LoVo (cell line): ENCODE measurements around the gene LRRTM2.
"Not testable (repeated sequence)": the region's sequence is repeated elsewhere in the genome, so short reads cannot be mapped to it uniquely, and the experiment has no call there.

Experiments
- DNase-seq: peaks from one replicate; pipeline ENCODE4 v3.0.0-alpha.2; 2016; ENCODE audit warnings: low spot score

Gene LRRTM2

GRCh38 chr5:138874771-138875551, at the start of gene LRRTM2:
Gene LRRTM2, minus strand, starts transcription at chr5:138875335. Its CDS starts 424 bp downstream, at chr5:138874911.
- no peak for DNase-seq

DNA sequence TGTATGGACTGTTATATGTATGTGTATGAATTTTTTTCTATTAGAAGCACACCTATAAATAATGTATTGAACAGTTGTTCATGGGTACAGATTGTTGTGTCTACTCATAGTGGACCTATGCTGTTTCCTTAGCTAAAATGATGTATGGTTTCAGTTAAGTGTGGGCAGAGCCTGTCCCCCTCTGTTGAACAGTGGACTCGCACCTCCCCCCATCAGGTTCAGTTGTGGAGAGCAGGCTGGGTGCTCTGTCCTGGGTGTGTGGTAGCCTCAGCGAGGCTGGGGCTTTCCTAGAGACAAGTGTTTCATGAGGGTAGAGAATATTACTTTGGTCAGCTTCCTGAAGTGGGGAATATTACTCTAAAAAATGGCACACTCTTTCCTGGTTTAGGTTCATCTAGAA, 47.4 kb upstream of the LRRTM2 start:
- no peak for DNase-seq

DNA sequence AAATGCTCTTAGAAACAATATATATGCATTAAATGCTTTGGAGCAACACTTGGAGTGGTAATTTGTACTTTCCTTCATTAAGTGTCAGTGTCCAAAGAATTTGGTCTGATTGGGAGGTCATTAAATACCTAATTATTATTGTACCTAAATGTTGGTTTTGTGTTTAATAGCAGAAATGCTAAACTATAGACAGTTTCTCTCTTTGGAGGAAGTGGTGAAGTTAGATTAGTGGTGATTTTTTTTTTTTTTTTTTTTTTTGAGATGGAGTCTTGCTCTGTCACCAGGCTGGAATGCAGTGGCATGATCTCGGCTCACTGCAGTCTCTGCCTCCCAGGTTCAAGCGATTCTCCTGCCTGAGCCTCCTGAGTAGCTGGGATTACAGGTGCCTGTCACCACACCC, 46.2 kb upstream of the LRRTM2 start:
- not testable (repeated sequence) for DNase-seq

- no peak for DNase-seq
Observed at GRCh38 chr5:138920181-138920580, 45.0 kb upstream of the LRRTM2 start.

DNA sequence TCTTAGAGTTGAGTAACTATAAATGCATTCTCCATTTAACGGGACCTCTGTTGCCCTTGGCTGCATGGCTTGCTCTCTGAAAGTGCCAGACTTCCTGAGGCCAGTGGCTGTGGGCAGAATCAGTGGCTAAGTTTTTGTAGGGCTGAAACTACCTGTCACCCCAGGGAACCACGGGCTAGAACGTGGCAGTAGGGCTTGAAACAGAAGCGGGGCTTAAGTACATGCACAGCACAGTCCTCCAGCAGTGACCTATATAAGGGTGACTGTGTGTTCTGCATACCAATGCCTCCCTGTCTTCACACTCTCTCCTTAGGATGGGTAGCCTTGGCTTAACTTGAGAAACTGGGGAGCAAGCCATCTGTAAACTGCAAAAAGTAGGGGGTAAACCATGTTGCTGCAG, 43.6 kb upstream of the LRRTM2 start:
- DNase-seq: no peak

DNA sequence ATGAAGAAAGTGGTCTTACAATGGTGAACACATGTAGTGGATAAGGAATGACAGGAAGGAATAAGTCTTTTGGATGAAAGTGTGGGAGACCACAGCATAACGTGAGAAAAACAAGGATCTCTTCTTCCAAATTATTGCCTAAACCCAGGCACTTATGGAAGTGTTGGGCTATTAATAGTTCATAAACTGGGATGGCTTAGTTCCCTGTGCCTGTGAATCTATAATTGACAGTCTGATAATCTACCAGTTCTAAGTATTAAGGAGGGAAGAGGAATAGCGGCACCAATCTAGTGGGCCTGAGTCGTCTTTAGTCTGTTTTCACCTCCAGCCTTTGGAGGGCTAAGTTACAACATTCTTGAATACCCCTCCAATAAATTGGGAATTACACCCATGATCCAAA, 39.2 kb upstream of the LRRTM2 start:
- no peak for DNase-seq

DNA sequence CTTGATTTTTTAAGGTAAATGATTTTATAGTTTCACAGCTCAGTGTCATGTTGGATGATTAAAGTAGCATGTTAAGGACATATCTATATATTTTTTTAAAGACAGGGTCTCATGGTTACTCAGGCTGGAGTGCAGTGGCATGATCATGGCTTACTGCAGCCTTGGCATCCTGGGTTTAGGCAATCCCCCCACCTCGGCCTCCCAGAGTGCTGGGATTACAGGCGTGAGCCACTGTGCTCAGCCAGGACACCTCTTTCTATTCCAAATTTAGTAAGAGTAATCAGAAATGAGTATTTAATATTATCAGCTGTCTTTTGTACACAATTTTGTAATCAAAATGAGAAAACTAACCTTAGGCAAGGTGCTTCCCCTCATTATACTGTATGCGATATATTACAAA, 38.6 kb upstream of the LRRTM2 start:
- no peak for DNase-seq

GRCh38 chr5:138912093-138912492, 37.0 kb upstream of the LRRTM2 start:
- DNase-seq: no peak

GRCh38 chr5:138911441-138911840, 36.3 kb upstream of the LRRTM2 start:
- no peak for DNase-seq

- DNase-seq: no peak
Observed at GRCh38 chr5:138910546-138911185, 35.5 kb upstream of the LRRTM2 start.

DNA sequence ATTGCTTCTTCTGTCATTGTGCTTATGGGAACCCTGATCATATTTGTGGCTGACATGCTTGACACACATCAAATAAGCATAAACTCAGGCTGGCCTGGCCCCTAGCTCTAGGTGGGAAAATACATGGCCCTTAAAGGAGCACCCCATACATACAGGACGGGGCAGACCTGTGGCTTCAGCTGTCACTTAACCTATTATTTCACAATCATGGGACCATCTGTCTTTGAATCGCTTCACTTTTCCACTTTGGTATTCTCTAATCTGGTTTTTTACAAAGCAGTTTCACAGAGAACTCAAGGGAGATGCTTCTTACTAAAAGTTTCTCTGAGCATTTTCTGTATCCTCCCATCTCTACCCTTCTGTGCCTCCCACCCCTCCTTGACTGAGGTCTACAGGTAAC, 34.6 kb upstream of the LRRTM2 start:
- no peak for DNase-seq

GRCh38 chr5:138905541-138905940, 30.4 kb upstream of the LRRTM2 start:
- DNase-seq: no peak

- DNase-seq: no peak
Observed at GRCh38 chr5:138903130-138903775, 28.1 kb upstream of the LRRTM2 start.

DNA sequence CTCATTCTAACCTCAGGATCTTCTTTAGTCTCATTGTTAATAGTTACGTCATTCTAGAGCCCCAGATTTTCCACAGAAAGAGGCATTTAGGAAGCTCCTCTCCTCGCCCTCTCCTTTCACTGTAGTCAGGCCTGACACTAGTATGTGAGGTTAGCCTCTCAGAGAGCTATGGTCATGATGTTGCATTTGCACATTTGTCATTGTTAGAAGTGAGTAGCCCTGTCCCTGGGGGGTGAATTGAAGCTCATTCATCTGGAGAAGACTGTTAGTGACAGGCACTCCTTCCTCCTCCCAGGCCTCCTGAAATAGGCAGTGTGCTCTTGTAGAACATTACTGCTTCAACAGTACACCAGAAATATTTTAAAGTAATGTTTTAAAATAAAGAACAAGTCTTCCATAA, 26.6 kb upstream of the LRRTM2 start:
- no peak for DNase-seq

GRCh38 chr5:138900281-138900965, 25.3 kb upstream of the LRRTM2 start:
- DNase-seq: no peak

- DNase-seq: no peak
Observed at GRCh38 chr5:138898742-138899141, 23.6 kb upstream of the LRRTM2 start.

GRCh38 chr5:138898299-138898698, 23.2 kb upstream of the LRRTM2 start:
- DNase-seq: no peak

DNA sequence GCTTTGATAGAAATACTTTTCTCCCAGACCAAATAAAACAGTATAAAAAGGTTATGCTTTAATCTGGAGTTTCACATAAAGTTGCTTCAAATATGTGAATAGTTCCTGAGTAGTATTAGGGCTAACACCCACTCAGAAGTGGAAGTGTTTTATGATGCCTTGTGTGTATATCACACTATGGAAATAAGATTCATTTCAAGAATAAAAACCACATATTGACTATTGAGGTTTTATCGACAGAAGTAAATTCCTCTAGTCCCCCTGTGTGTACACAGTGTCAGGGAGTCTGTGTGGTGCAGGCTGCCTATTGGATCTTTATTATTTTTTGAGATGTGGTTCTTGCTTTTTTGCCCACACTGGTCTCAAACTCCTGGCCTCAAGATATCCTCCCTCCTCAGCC, 20.8 kb upstream of the LRRTM2 start:
- no peak for DNase-seq

- no peak for DNase-seq
Observed at GRCh38 chr5:138890644-138891043, 15.5 kb upstream of the LRRTM2 start.

DNA sequence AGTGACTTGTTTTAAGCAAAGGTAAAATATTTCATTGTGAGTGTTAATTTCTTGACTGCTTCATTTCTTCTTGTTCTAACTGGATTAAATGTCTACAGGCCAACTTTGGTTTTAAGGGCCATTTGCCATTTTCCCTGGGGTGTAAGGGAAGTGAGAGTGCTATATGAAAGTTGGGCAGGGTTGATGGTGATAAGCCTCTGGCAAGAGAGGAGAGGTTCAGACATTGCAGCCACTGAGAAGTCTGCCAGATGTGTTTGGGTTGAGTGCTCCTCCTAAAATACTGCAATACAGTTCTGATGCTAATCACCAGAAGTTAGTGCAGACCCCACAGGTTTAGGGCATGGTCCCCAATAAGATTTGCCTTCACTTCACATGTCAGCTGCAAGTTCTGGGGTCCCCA, 14.9 kb upstream of the LRRTM2 start:
- no peak for DNase-seq

DNA sequence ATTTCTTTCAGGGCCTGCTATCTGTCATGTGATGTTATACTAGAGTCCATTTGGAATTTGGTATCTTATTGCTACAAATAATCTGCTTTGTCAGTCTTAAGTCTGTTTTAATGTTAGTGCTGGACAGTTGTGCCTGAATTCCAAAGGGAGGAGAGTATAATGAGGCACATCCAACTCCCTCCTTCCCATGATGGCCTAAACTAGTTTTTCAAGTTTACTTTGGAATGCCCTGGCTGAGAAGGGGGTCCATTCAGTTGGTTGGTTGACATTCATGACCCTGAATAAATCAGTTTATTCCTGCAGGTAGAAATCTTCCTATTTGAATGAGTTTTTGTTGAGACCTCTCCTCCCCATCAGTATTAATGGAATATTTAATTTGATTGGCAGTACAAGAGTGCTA, 9.4 kb upstream of the LRRTM2 start:
- no peak for DNase-seq

GRCh38 chr5:138884094-138884493, 9.0 kb upstream of the LRRTM2 start:
- no peak for DNase-seq

- no peak for DNase-seq
Observed at GRCh38 chr5:138883211-138883610, 8.1 kb upstream of the LRRTM2 start.
